ENCODE data around the gene DISC1. TPM values are rescaled to one million over a fixed set of nuclear protein-coding genes. Genes with fewer than 3 reads are reported as not detected.
"Not testable (repeated sequence)": the region's sequence is repeated elsewhere in the genome, so short reads cannot be mapped to it uniquely, and the experiment has no call there.

Gene DISC1
- total RNA-seq, 1 experiment from 2014 or later = 1.8 TPM

- intact Hi-C loops (cut with micrococcal nuclease; ENCODE audit: unreplicated experiment) = no loop called here
- H3K27ac ChIP-seq (ENCODE audit: low read depth, low read length, poor library complexity, severe bottlenecking) = no peak overlapping the region
- H3K36me3 ChIP-seq (ENCODE audit: insufficient read depth, low read length, poor library complexity, severe bottlenecking) = no peaks in the 10 kb centered on the region
- H3K4me1 ChIP-seq (ENCODE audit: insufficient read depth, low read length, poor library complexity, severe bottlenecking) = no peaks in the 10 kb centered on the region
- DNase-seq (ENCODE audit: low spot score) = peak; percentile 69
- H3K4me3 ChIP-seq (ENCODE audit: low read depth, low read length, poor library complexity, severe bottlenecking) = no peak overlapping the region
- no peaks in the 10 kb centered on the region for H3K9me3 ChIP-seq (ENCODE audit: low read depth, low read length, poor library complexity, severe bottlenecking)
- no TSS peak for BruUV-seq (replicated peaks)
- POLR2A ChIA-PET (ENCODE audit: low non-redundant PET) = no interaction called here
- CTCF ChIA-PET = no interaction called here
- H3K27me3 ChIP-seq (replicated peaks; ENCODE audit: insufficient read depth, low read depth, low read length, poor library complexity) = no peaks in the 10 kb centered on the region
- peak; percentile 73 for TF ChIP-seq CTCF (conservative IDR thresholded peaks at IDR 0.05; ENCODE audit: low read depth, low read length)
- no peak for TF ChIP-seq EZH2 (IDR thresholded peaks at IDR 0.05; ENCODE audit: borderline replicate concordance, low read depth, low read length, poor library complexity, severe bottlenecking)
Observed at GRCh38 chr1:231724876-231725647, 98.5 kb downstream of the DISC1 start.

GRCh38 chr1:231727171-231727570 is 100.6 kb downstream of the DISC1 start:
- Histone ChIP-seq H3K9me3 (ENCODE audit: low read depth, low read length, poor library complexity, severe bottlenecking) (no peaks in the 10 kb centered on the region), H3K4me1 (ENCODE audit: insufficient read depth, low read length, poor library complexity, severe bottlenecking) (no peaks in the 10 kb centered on the region), H3K27ac (ENCODE audit: low read depth, low read length, poor library complexity, severe bottlenecking) (no peak overlapping the region), H3K36me3 (ENCODE audit: insufficient read depth, low read length, poor library complexity, severe bottlenecking) (no peaks in the 10 kb centered on the region), H3K4me3 (ENCODE audit: low read depth, low read length, poor library complexity, severe bottlenecking) (no peak overlapping the region), H3K27me3 (replicated peaks; ENCODE audit: insufficient read depth, low read depth, low read length, poor library complexity) (no peaks in the 10 kb centered on the region)
- ChIA-PET POLR2A (ENCODE audit: low non-redundant PET) (no interaction called here), CTCF (no interaction called here)
- no TSS peak for BruUV-seq (replicated peaks)
- TF ChIP-seq EZH2 (IDR thresholded peaks at IDR 0.05; ENCODE audit: borderline replicate concordance, low read depth, low read length, poor library complexity, severe bottlenecking) (no peak), CTCF (conservative IDR thresholded peaks at IDR 0.05; ENCODE audit: low read depth, low read length) (no peak)
- intact Hi-C loops (cut with micrococcal nuclease; ENCODE audit: unreplicated experiment) = no loop called here
- DNase-seq (ENCODE audit: low spot score) = no peak

- intact Hi-C loops (cut with micrococcal nuclease; ENCODE audit: unreplicated experiment); CTCF ChIA-PET; H3K27me3 ChIP-seq (replicated peaks; ENCODE audit: insufficient read depth, low read depth, low read length, poor library complexity); DNase-seq (ENCODE audit: low spot score); H3K4me1 ChIP-seq (ENCODE audit: insufficient read depth, low read length, poor library complexity, severe bottlenecking); POLR2A ChIA-PET (ENCODE audit: low non-redundant PET); H3K4me3 ChIP-seq (ENCODE audit: low read depth, low read length, poor library complexity, severe bottlenecking); BruUV-seq (replicated peaks); H3K9me3 ChIP-seq (ENCODE audit: low read depth, low read length, poor library complexity, severe bottlenecking); H3K36me3 ChIP-seq (ENCODE audit: insufficient read depth, low read length, poor library complexity, severe bottlenecking); H3K27ac ChIP-seq (ENCODE audit: low read depth, low read length, poor library complexity, severe bottlenecking): not testable (repeated sequence)
Observed at GRCh38 chr1:231728987-231729386, 102.4 kb downstream of the DISC1 start.

- Histone ChIP-seq H3K4me1 (ENCODE audit: insufficient read depth, low read length, poor library complexity, severe bottlenecking) (no peaks in the 10 kb centered on the region), H3K27ac (ENCODE audit: low read depth, low read length, poor library complexity, severe bottlenecking) (no peak overlapping the region)
- intact Hi-C loops (cut with micrococcal nuclease; ENCODE audit: unreplicated experiment) = no loop called here
Observed at GRCh38 chr1:231729544-231729943, 103.0 kb downstream of the DISC1 start.

More at GRCh38 chr1:231729544-231729943, 103.0 kb downstream of the DISC1 start:
- Histone ChIP-seq H3K27me3 (replicated peaks; ENCODE audit: insufficient read depth, low read depth, low read length, poor library complexity) (no peaks in the 10 kb centered on the region), H3K36me3 (ENCODE audit: insufficient read depth, low read length, poor library complexity, severe bottlenecking) (no peaks in the 10 kb centered on the region), H3K4me3 (ENCODE audit: low read depth, low read length, poor library complexity, severe bottlenecking) (no peak overlapping the region), H3K9me3 (ENCODE audit: low read depth, low read length, poor library complexity, severe bottlenecking) (no peaks in the 10 kb centered on the region)
- POLR2A ChIA-PET (ENCODE audit: low non-redundant PET) = interaction anchor here (0.6 kb wide), 1 partner anchor 88 kb away, joined by 3 read pairs; no protein-coding TSS in a partner anchor
- BruUV-seq (replicated peaks) = no TSS peak
- no peak for DNase-seq (ENCODE audit: low spot score)
- CTCF ChIA-PET = no interaction called here
- TF ChIP-seq CTCF (conservative IDR thresholded peaks at IDR 0.05; ENCODE audit: low read depth, low read length) (no peak), EZH2 (IDR thresholded peaks at IDR 0.05; ENCODE audit: borderline replicate concordance, low read depth, low read length, poor library complexity, severe bottlenecking) (no peak)
